ENCODE results near the gene WFDC2. TPM values are rescaled to one million over a fixed set of nuclear protein-coding genes. Genes with fewer than 3 reads are reported as not detected.

WFDC2 gene
- total RNA-seq, 1 donor from 2014 or later, result not detected

GRCh38 chr20:45495501-45495941 lies 26.0 kb downstream of the WFDC2 start:
- no peak overlapping the region for H3K4me3 Mint-ChIP-seq
- no peak for DNase-seq
- no peaks in the 10 kb centered on the region for H3K9me3 Mint-ChIP-seq
- H3K27ac Mint-ChIP-seq, result no peak overlapping the region
- H3K36me3 Mint-ChIP-seq (ENCODE audit: low read depth), result no peaks in the 10 kb centered on the region
- H3K27me3 Mint-ChIP-seq, result peaks cover 20% of the 10 kb centered on the region
- intact Hi-C loops (cut with micrococcal nuclease), result no loop called here
- no peaks in the 10 kb centered on the region for H3K4me1 Mint-ChIP-seq

- no peaks in the 10 kb centered on the region for H3K36me3 Mint-ChIP-seq (ENCODE audit: low read depth)
- peaks cover 20% of the 10 kb centered on the region for H3K27me3 Mint-ChIP-seq
- DNase-seq, result no peak
- H3K4me1 Mint-ChIP-seq, result no peaks in the 10 kb centered on the region
- no peak overlapping the region for H3K4me3 Mint-ChIP-seq
- H3K27ac Mint-ChIP-seq, result no peak overlapping the region
- H3K9me3 Mint-ChIP-seq, result no peaks in the 10 kb centered on the region
- intact Hi-C loops (cut with micrococcal nuclease), result no loop called here
These were observed 26.6 kb downstream of the WFDC2 start for GRCh38 chr20:45496166-45496565.

GRCh38 chr20:45497971-45498494 lies 28.5 kb downstream of the WFDC2 start:
- H3K4me3 Mint-ChIP-seq, result no peak overlapping the region
- no peak overlapping the region for H3K27ac Mint-ChIP-seq
- no peaks in the 10 kb centered on the region for H3K9me3 Mint-ChIP-seq
- no peaks in the 10 kb centered on the region for H3K4me1 Mint-ChIP-seq
- intact Hi-C loops (cut with micrococcal nuclease), result no loop called here
- DNase-seq, result no peak
- H3K27me3 Mint-ChIP-seq, result peaks cover 24% of the 10 kb centered on the region
- no peaks in the 10 kb centered on the region for H3K36me3 Mint-ChIP-seq (ENCODE audit: low read depth)

DNA sequence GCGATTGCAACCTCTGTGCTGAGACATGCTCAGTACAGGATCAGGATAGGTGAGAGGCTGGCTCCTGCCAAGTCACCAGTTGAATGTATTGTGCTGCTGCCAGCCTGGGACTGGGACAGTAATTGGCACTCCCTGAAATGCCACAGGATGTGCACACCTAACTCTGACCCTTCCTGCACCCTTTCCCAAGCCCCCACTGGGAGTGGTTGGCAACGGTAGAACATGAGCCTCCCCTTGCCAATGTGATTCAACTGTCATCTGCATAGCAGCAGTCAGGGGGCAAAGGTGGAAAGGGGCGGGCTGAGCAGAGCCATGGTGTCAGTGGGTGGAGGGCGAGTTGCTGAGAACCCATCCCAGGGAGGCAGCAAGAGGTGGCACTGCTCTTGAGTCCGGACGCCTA lies 30.5 kb downstream of the WFDC2 start:
- no peaks in the 10 kb centered on the region for H3K4me1 Mint-ChIP-seq
- H3K27me3 Mint-ChIP-seq, result peaks cover 26% of the 10 kb centered on the region
- no peak for DNase-seq
- no peak overlapping the region for H3K27ac Mint-ChIP-seq
- H3K36me3 Mint-ChIP-seq (ENCODE audit: low read depth), result no peaks in the 10 kb centered on the region
- H3K4me3 Mint-ChIP-seq, result no peak overlapping the region
- no peaks in the 10 kb centered on the region for H3K9me3 Mint-ChIP-seq
- intact Hi-C loops (cut with micrococcal nuclease), result no loop called here

- no peak for DNase-seq
- H3K36me3 Mint-ChIP-seq (ENCODE audit: low read depth), result no peaks in the 10 kb centered on the region
- H3K4me3 Mint-ChIP-seq, result no peak overlapping the region
- intact Hi-C loops (cut with micrococcal nuclease), result no loop called here
- H3K9me3 Mint-ChIP-seq, result no peaks in the 10 kb centered on the region
- peaks cover 19% of the 10 kb centered on the region for H3K27me3 Mint-ChIP-seq
- H3K27ac Mint-ChIP-seq, result no peak overlapping the region
- no peaks in the 10 kb centered on the region for H3K4me1 Mint-ChIP-seq
These were observed 32.0 kb downstream of the WFDC2 start for GRCh38 chr20:45501600-45501999.

- DNase-seq, result no peak
- H3K36me3 Mint-ChIP-seq (ENCODE audit: low read depth), result no peaks in the 10 kb centered on the region
- no peaks in the 10 kb centered on the region for H3K9me3 Mint-ChIP-seq
- no peak overlapping the region for H3K27ac Mint-ChIP-seq
- peaks cover 7% of the 10 kb centered on the region for H3K4me1 Mint-ChIP-seq
- peaks cover 18% of the 10 kb centered on the region for H3K27me3 Mint-ChIP-seq
- intact Hi-C loops (cut with micrococcal nuclease), result no loop called here
- H3K4me3 Mint-ChIP-seq, result no peak overlapping the region
These were observed 33.0 kb downstream of the WFDC2 start for GRCh38 chr20:45502561-45502960.

- no peak overlapping the region for H3K4me3 Mint-ChIP-seq
- intact Hi-C loops (cut with micrococcal nuclease), result no loop called here
- peaks cover 20% of the 10 kb centered on the region for H3K27me3 Mint-ChIP-seq
- no peak overlapping the region for H3K27ac Mint-ChIP-seq
- DNase-seq, result no peak
- no peaks in the 10 kb centered on the region for H3K36me3 Mint-ChIP-seq (ENCODE audit: low read depth)
- peaks cover 9% of the 10 kb centered on the region for H3K4me1 Mint-ChIP-seq
- H3K9me3 Mint-ChIP-seq, result no peaks in the 10 kb centered on the region
These were observed 33.9 kb downstream of the WFDC2 start for GRCh38 chr20:45503403-45503802.

- no peak overlapping the region for H3K27ac Mint-ChIP-seq
- H3K27me3 Mint-ChIP-seq, result peaks cover 27% of the 10 kb centered on the region
- H3K36me3 Mint-ChIP-seq (ENCODE audit: low read depth), result no peaks in the 10 kb centered on the region
- peaks cover 9% of the 10 kb centered on the region for H3K4me1 Mint-ChIP-seq
- intact Hi-C loops (cut with micrococcal nuclease), result no loop called here
- no peaks in the 10 kb centered on the region for H3K9me3 Mint-ChIP-seq
- DNase-seq, result no peak
- H3K4me3 Mint-ChIP-seq, result no peak overlapping the region
These were observed 36.8 kb downstream of the WFDC2 start for GRCh38 chr20:45506398-45506797.

GRCh38 chr20:45507011-45507820 lies 37.7 kb downstream of the WFDC2 start:
- no peak for DNase-seq
- intact Hi-C loops (cut with micrococcal nuclease), result no loop called here
- H3K27me3 Mint-ChIP-seq, result peaks cover 23% of the 10 kb centered on the region
- peaks cover 9% of the 10 kb centered on the region for H3K4me1 Mint-ChIP-seq
- no peaks in the 10 kb centered on the region for H3K36me3 Mint-ChIP-seq (ENCODE audit: low read depth)
- H3K4me3 Mint-ChIP-seq, result no peak overlapping the region
- H3K9me3 Mint-ChIP-seq, result no peaks in the 10 kb centered on the region
- peak overlapping the region; percentile 16 for H3K27ac Mint-ChIP-seq

GRCh38 chr20:45508068-45508886 lies 38.7 kb downstream of the WFDC2 start:
- intact Hi-C loops (cut with micrococcal nuclease), result no loop called here
- no peak for DNase-seq
- Mint-ChIP-seq H3K27ac (no peak overlapping the region), H3K4me3 (peak overlapping the region; percentile 23), H3K36me3 (ENCODE audit: low read depth) (no peaks in the 10 kb centered on the region), H3K27me3 (peaks cover 24% of the 10 kb centered on the region), H3K4me1 (peaks cover 9% of the 10 kb centered on the region), H3K9me3 (no peaks in the 10 kb centered on the region)

GRCh38 chr20:45509091-45509490 lies 39.5 kb downstream of the WFDC2 start:
- Mint-ChIP-seq H3K27ac (no peak overlapping the region), H3K27me3 (peaks cover 22% of the 10 kb centered on the region), H3K36me3 (ENCODE audit: low read depth) (no peaks in the 10 kb centered on the region), H3K4me3 (no peak overlapping the region), H3K4me1 (peaks cover 9% of the 10 kb centered on the region), H3K9me3 (no peaks in the 10 kb centered on the region)
- no peak for DNase-seq
- intact Hi-C loops (cut with micrococcal nuclease), result no loop called here

DNA sequence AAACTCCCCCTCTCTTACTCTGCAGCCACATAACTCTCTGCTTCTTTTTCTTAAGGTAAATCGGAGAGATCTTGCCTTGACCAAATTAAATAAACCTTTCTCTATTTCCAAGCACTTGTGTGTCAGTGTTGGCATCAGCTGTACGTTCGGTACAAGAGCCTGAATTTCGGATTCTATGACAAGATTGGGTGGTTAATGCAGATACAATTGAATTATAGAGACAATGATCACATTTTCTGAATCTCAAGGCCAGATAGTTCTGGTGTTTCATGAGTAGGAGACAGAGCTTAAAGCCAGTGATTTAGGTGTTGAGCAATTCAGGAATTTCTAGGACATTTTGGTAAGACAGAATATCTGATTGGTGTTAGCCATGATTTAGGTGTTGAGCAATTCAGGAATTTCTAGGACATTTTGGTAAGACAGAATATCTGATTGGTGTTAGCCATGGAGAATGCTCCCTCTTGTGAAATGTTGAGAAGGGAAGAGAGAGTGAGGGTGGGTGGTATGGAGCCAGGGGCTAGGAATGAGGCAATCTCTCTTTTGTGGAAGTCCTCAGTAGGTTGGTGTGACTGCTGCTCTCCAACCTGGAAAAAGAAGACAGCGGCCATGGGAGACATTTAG lies 40.8 kb downstream of the WFDC2 start:
- no peak overlapping the region for H3K4me3 Mint-ChIP-seq
- H3K4me1 Mint-ChIP-seq, result peaks cover 9% of the 10 kb centered on the region
- H3K36me3 Mint-ChIP-seq (ENCODE audit: low read depth), result no peaks in the 10 kb centered on the region
- intact Hi-C loops (cut with micrococcal nuclease), result no loop called here
- DNase-seq, result no peak
- no peaks in the 10 kb centered on the region for H3K9me3 Mint-ChIP-seq
- no peak overlapping the region for H3K27ac Mint-ChIP-seq
- peaks cover 22% of the 10 kb centered on the region for H3K27me3 Mint-ChIP-seq

DNA sequence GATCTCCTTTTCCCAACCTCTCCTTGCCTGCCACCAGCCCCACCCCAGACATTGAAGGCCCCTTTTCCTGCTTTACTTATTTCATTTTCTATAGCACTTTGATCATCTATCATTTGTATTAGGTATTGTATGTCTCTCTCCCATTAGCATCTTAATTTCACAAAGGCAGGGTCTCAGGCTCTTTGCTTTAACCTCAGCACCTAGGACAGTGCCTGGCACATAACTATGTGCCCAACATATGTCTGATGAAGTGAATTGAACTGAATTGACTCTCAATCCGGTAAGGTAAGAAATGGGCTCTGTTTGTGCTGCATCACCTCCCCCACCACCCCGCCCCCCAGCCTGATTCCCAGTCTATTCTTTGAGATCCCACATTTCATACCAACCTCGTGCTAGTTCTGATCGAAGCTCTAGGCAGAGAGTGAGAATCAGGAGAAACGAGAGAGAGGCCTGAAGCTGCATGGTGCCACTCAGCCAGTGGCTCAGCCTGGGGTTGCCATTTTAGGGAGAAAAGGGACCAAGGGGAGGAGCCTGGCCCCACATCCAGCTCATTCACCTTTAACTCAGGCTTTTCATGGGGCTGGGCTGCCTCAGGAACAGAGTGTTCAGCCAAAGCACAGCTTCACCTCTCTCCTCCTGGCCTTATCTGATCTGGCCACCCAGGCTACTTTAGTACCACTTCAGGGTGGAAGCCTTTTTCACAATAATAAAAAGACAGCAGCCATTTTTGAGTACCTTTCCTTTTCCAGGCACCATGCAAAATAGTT lies 45.8 kb downstream of the WFDC2 start, which contains the start of gene SPINT3:
TSS of gene SPINT3 (minus strand) at position 476 of the 767 bp plus-strand sequence. CDS start at position 462, 14 bp downstream.
- H3K4me1 Mint-ChIP-seq, result no peaks in the 10 kb centered on the region
- no peaks in the 10 kb centered on the region for H3K36me3 Mint-ChIP-seq (ENCODE audit: low read depth)
- no peak for DNase-seq
- intact Hi-C loops (cut with micrococcal nuclease), result no loop called here
- no peak within 1 kb of the TSS for H3K27ac Mint-ChIP-seq
- H3K4me3 Mint-ChIP-seq, result no peak within 1 kb of the TSS
- no peaks in the 10 kb centered on the region for H3K9me3 Mint-ChIP-seq
- peaks cover 16% of the 10 kb centered on the region for H3K27me3 Mint-ChIP-seq
